B cell (primary cell): ENCODE measurements around the gene CDC42EP2.

Experiments used
- CTCF ChIP-seq: fragments of 200-600 bp; IDR thresholded peaks from one replicate; pipeline ENCODE4 v1.8.0; 2022; ENCODE audit warnings: antibody characterized with exemption, mild to moderate bottlenecking
- EZH2 ChIP-seq: IDR thresholded peaks from 2 replicates; pipeline ENCODE4 v1.6.1; 2012; ENCODE audit warnings: borderline replicate concordance, low read depth, mild to moderate bottlenecking, moderate library complexity, low read length; ENCODE audit not compliant: insufficient read depth, poor library complexity, severe bottlenecking

- TF ChIP-seq CTCF (no peak), EZH2 (no peak)
Measured at GRCh38 chr11:65277631-65278277, 36.9 kb upstream of the CDC42EP2 start.
